ENCODE results near the gene WSCD2.

WSCD2 gene

GRCh38 chr12:108110844-108111243 lies 18.2 kb upstream of the WSCD2 start:
- Histone ChIP-seq H3K36me3 (ENCODE audit: insufficient read depth, low read length) (no peaks in the 10 kb centered on the region), H3K27me3 (ENCODE audit: insufficient read depth, low read length, poor library complexity) (peaks cover 4% of the 10 kb centered on the region), H2AFZ (ENCODE audit: low read depth, low read length) (no peak overlapping the region), H3K9ac (ENCODE audit: low read depth, low read length) (no peak overlapping the region), H3K4me3 (ENCODE audit: low read depth in 1 of 2, low read length in 2 of 2) (no peak overlapping the region), H3K27ac (ENCODE audit: low read length) (no peak overlapping the region), H3K9me3 (ENCODE audit: insufficient read depth, low read length, severe bottlenecking) (no peaks in the 10 kb centered on the region), H4K20me1 (ENCODE audit: insufficient read depth, low read length) (no peaks in the 10 kb centered on the region), H3K4me1 (ENCODE audit: insufficient read depth, low read length) (no peaks in the 10 kb centered on the region), H3K79me2 (ENCODE audit: insufficient read depth, low read length) (no peaks in the 10 kb centered on the region), H3K4me2 (ENCODE audit: insufficient read depth, low read length) (no peak overlapping the region)
- DNase-seq = no peak
- ATAC-seq (ENCODE audit: insufficient read depth, low read depth) = no peak
- TF ChIP-seq, protein P1, sequence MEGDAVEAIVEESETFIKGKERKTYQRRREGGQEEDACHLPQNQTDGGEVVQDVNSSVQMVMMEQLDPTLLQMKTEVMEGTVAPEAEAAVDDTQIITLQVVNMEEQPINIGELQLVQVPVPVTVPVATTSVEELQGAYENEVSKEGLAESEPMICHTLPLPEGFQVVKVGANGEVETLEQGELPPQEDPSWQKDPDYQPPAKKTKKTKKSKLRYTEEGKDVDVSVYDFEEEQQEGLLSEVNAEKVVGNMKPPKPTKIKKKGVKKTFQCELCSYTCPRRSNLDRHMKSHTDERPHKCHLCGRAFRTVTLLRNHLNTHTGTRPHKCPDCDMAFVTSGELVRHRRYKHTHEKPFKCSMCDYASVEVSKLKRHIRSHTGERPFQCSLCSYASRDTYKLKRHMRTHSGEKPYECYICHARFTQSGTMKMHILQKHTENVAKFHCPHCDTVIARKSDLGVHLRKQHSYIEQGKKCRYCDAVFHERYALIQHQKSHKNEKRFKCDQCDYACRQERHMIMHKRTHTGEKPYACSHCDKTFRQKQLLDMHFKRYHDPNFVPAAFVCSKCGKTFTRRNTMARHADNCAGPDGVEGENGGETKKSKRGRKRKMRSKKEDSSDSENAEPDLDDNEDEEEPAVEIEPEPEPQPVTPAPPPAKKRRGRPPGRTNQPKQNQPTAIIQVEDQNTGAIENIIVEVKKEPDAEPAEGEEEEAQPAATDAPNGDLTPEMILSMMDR (IDR thresholded peaks at IDR 0.05; ENCODE audit: borderline replicate concordance, extremely low read depth, low read length, poor library complexity, severe bottlenecking) = no peak
- no peak for TF ChIP-seq EZH2 (IDR thresholded peaks at IDR 0.05; ENCODE audit: borderline replicate concordance, low read depth, low read length, severe bottlenecking)

DNA sequence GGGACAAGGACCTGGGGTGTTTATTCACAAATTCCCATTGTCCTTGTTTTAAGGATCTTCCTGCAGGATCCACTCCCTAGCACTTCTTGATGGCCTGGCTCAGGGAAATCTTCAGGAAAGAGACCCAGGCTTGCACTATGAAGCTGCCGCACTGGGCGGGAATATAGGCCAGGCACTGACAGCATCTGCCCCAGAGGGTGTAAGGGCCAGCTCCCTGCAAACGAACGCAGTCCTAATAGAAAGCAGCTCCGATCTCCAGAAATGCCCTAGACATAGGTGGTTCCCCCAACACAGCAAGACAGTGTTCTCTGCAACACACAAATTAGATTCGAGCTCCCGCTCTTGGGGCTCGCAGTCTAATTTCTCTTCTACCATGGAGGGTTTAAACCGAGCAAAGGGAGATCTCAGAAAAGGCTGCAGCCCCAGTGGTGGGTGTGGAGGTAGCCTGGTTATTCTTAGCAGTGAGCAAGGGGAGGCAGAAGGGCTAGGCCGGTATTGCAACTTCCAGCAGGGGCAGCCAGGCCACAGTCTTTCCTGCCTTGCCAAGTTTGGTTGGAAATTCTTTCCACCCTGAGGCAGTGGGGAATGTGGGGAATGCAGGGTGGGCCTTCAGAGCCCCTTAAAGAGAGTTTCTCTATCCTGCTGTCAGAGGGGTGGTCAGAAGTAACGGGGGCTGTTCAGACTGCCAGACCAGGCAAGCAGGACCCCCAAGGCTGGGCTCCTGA lies 16.1 kb upstream of the WSCD2 start:
- no peak for ATAC-seq (ENCODE audit: insufficient read depth, low read depth)

GRCh38 chr12:108115123-108116121 lies 13.7 kb upstream of the WSCD2 start:
- Histone ChIP-seq H3K27ac (ENCODE audit: low read length) (no peak overlapping the region), H2AFZ (ENCODE audit: low read depth, low read length) (no peak overlapping the region), H3K36me3 (ENCODE audit: insufficient read depth, low read length) (no peaks in the 10 kb centered on the region), H3K4me1 (ENCODE audit: insufficient read depth, low read length) (no peaks in the 10 kb centered on the region), H3K9ac (ENCODE audit: low read depth, low read length) (no peak overlapping the region), H3K4me3 (ENCODE audit: low read depth in 1 of 2, low read length in 2 of 2) (no peak overlapping the region), H4K20me1 (ENCODE audit: insufficient read depth, low read length) (no peaks in the 10 kb centered on the region), H3K9me3 (ENCODE audit: insufficient read depth, low read length, severe bottlenecking) (no peaks in the 10 kb centered on the region), H3K79me2 (ENCODE audit: insufficient read depth, low read length) (no peaks in the 10 kb centered on the region), H3K4me2 (ENCODE audit: insufficient read depth, low read length) (no peak overlapping the region), H3K27me3 (ENCODE audit: insufficient read depth, low read length, poor library complexity) (peaks cover 2% of the 10 kb centered on the region)
- ATAC-seq (ENCODE audit: insufficient read depth, low read depth) (no peak), DNase-seq (no peak)
- no peak for TF ChIP-seq EZH2 (IDR thresholded peaks at IDR 0.05; ENCODE audit: borderline replicate concordance, low read depth, low read length, severe bottlenecking)
- TF ChIP-seq, protein P1 (IDR thresholded peaks at IDR 0.05; ENCODE audit: borderline replicate concordance, extremely low read depth, low read length, poor library complexity, severe bottlenecking) = no peak

More for the DNA sequence above, 16.1 kb upstream of the WSCD2 start:
- Histone ChIP-seq H3K36me3 (ENCODE audit: insufficient read depth, low read length) (no peaks in the 10 kb centered on the region), H3K4me3 (ENCODE audit: low read depth in 1 of 2, low read length in 2 of 2) (no peak overlapping the region), H3K4me1 (ENCODE audit: insufficient read depth, low read length) (no peaks in the 10 kb centered on the region), H2AFZ (ENCODE audit: low read depth, low read length) (no peak overlapping the region), H3K27me3 (ENCODE audit: insufficient read depth, low read length, poor library complexity) (no peaks in the 10 kb centered on the region), H4K20me1 (ENCODE audit: insufficient read depth, low read length) (no peaks in the 10 kb centered on the region), H3K9me3 (ENCODE audit: insufficient read depth, low read length, severe bottlenecking) (no peaks in the 10 kb centered on the region), H3K9ac (ENCODE audit: low read depth, low read length) (no peak overlapping the region), H3K4me2 (ENCODE audit: insufficient read depth, low read length) (no peak overlapping the region), H3K79me2 (ENCODE audit: insufficient read depth, low read length) (no peaks in the 10 kb centered on the region), H3K27ac (ENCODE audit: low read length) (no peak overlapping the region)
- no peak for TF ChIP-seq EZH2 (IDR thresholded peaks at IDR 0.05; ENCODE audit: borderline replicate concordance, low read depth, low read length, severe bottlenecking)
- TF ChIP-seq, protein P1 (IDR thresholded peaks at IDR 0.05; ENCODE audit: borderline replicate concordance, extremely low read depth, low read length, poor library complexity, severe bottlenecking) = no peak
- no peak for DNase-seq
